Liver (tissue), 9 donors: ENCODE measurements around the gene GLYATL3. TPM values are rescaled to one million over a fixed set of nuclear protein-coding genes. Genes with fewer than 3 reads are reported as not detected.

Experiments
- DNase-seq: peaks from one replicate; pipeline ENCODE4 v3.0.0-alpha.2; 2017; ENCODE audit warnings: low spot score
- H3K27ac ChIP-seq, 2 donors: one replicate each; pipeline ENCODE4 v1.7.0; 2013; ENCODE audit warnings: inconsistent platforms in 2 of 2, low read length in 2 of 2, control low read depth in 1 of 2, low read depth in 1 of 2, mild to moderate bottlenecking in 1 of 2
- H3K27me3 ChIP-seq, 4 donors: one replicate each; pipeline versions ENCODE4 v1.6.1 to v1.7.0; 2013; ENCODE audit warnings: low read length in 3 of 4, inconsistent platforms in 1 of 4, mild to moderate bottlenecking in 1 of 4, moderate library complexity in 1 of 4; ENCODE audit not compliant: control insufficient read depth in 4 of 4, insufficient read depth in 4 of 4
- H3K36me3 ChIP-seq, 4 donors: one replicate each; pipeline versions ENCODE4 v1.6.1 to v1.7.0; 2013; ENCODE audit warnings: low read length in 3 of 4, mild to moderate bottlenecking in 3 of 4, low read depth in 1 of 4, moderate library complexity in 1 of 4; ENCODE audit not compliant: control insufficient read depth in 4 of 4, insufficient read depth in 3 of 4
- H3K4me1 ChIP-seq, 4 donors: one replicate each; pipeline versions ENCODE4 v1.6.1 to v1.7.0; 2013; ENCODE audit warnings: low read length in 3 of 4, mild to moderate bottlenecking in 3 of 4, moderate library complexity in 1 of 4; ENCODE audit not compliant: control insufficient read depth in 4 of 4, insufficient read depth in 4 of 4
- H3K4me3 ChIP-seq, 3 donors: one replicate each; pipeline versions ENCODE4 v1.6.1 to v1.7.0; 2013; ENCODE audit warnings: low read length in 3 of 3, control low read depth in 1 of 3, low read depth in 1 of 3, mild to moderate bottlenecking in 1 of 3
- H3K9ac ChIP-seq, 2 donors: one replicate each; pipeline ENCODE4 v1.7.0; 2013; ENCODE audit warnings: low read length in 2 of 2, mild to moderate bottlenecking in 2 of 2, moderate library complexity in 2 of 2, control low read depth in 1 of 2, low read depth in 1 of 2
- H3K9me3 ChIP-seq, 4 donors: one replicate each; pipeline versions ENCODE4 v1.6.1 to v1.7.0; 2013; ENCODE audit warnings: low read length in 3 of 4; ENCODE audit not compliant: control insufficient read depth in 4 of 4
- CTCF ChIP-seq: fragments of 150-350 bp; IDR thresholded peaks from 2 replicates; pipeline ENCODE4 v1.5.1; 2017; ENCODE audit warnings: improper control_type of control experiment, low read depth, low read length; ENCODE audit not compliant: missing input control
- EGR1 ChIP-seq, 2 donors: IDR thresholded peaks; 2 replicates each; pipeline ENCODE4 v1.6.1; 2016 to 2018; ENCODE audit warnings: antibody characterized with exemption in 2 of 2, low read depth in 2 of 2
- FOXA1 ChIP-seq: IDR thresholded peaks from 2 replicates; pipeline ENCODE4 v1.6.1; 2016; ENCODE audit warnings: antibody characterized with exemption
- FOXA2 ChIP-seq: IDR thresholded peaks from 2 replicates; pipeline ENCODE4 v1.6.1; 2016; ENCODE audit warnings: antibody characterized with exemption
- GABPA ChIP-seq, 2 donors: IDR thresholded peaks in 1 of 2; conservative IDR thresholded peaks in 1 of 2; 2 replicates each; pipeline ENCODE4 v1.6.1; 2016; ENCODE audit warnings: antibody characterized with exemption in 2 of 2, mild to moderate bottlenecking in 1 of 2, moderate library complexity in 1 of 2
- HNF4A ChIP-seq, 2 donors: conservative IDR thresholded peaks; 2 replicates each; pipeline ENCODE4 v1.6.1; 2016; ENCODE audit warnings: antibody characterized with exemption in 2 of 2, mild to moderate bottlenecking in 2 of 2
- JUND ChIP-seq, 2 donors: IDR thresholded peaks; 2 replicates each; pipeline ENCODE4 v1.6.1; 2016; ENCODE audit warnings: antibody characterized with exemption in 2 of 2
- MAX ChIP-seq: IDR thresholded peaks from 2 replicates; pipeline ENCODE4 v1.6.1; 2016; ENCODE audit warnings: antibody characterized with exemption
- NR2F2 ChIP-seq: IDR thresholded peaks from 2 replicates; pipeline ENCODE4 v1.6.1; 2016; ENCODE audit warnings: antibody characterized with exemption
- RAD21 ChIP-seq, 2 donors: IDR thresholded peaks; 2 replicates each; pipeline ENCODE4 v1.6.1; 2016; ENCODE audit warnings: antibody characterized with exemption in 2 of 2, mild to moderate bottlenecking in 2 of 2
- REST ChIP-seq: IDR thresholded peaks from 2 replicates; pipeline ENCODE4 v1.6.1; 2016; ENCODE audit warnings: antibody characterized with exemption, mild to moderate bottlenecking
- YY1 ChIP-seq: IDR thresholded peaks from 2 replicates; pipeline ENCODE4 v1.6.1; 2016; ENCODE audit warnings: antibody characterized with exemption, mild to moderate bottlenecking
- ZBTB33 ChIP-seq: IDR thresholded peaks from 2 replicates; pipeline ENCODE4 v1.6.1; 2016; ENCODE audit warnings: antibody characterized with exemption
- WGBS: extraction: QIAGEN DNeasy Blood & Tissue Kit; methylation state at CpG from one replicate; pipeline ENCODE4 v1.1.7; 2013; 5-methylcytosine and 5-hydroxymethylcytosine counted together
- polyA plus RNA-seq, 2 donors: library from polyadenylated mRNA; stranded (reverse) in 1 of 2; unstranded in 1 of 2; fragments of 200-250 nt in 1 of 2; fragments of >200 nt in 1 of 2; fragmentation: Nextera tagmentation in 1 of 2; extraction: Ambion mirVana in 1 of 2; gene quantifications; one replicate each; pipeline versions ENCODE4 v1.2.1 to v1.2.3, GENCODE V29; 2013 to 2015
- total RNA-seq, 2 donors: library from RNA; depleted of rRNA; stranded (reverse); fragments of >200 nt; gene quantifications; one replicate each; pipeline ENCODE4 v1.2.3, GENCODE V29; 2014
- TF ChIP-seq, protein P1 (sequence below): IDR thresholded peaks from 2 replicates; pipeline ENCODE4 v1.6.1; 2016; ENCODE audit warnings: antibody characterized with exemption
- donor health status: healthy.
- donor health status: healthy.
- donor health status: healthy.
- donor health status: healthy.
- donor health status: healthy.

Gene GLYATL3
- total and polyA plus RNA-seq, 4 donors: 0.09 TPM; not detected in 3

GRCh38 chr6:49576618-49577017 lies 76.9 kb downstream of the GLYATL3 start:
- WGBS: 90% methylated on average over 1 of the region's 1 CpG
- Histone ChIP-seq H3K9ac (no peak overlapping the region), H3K36me3 (no peaks in the 10 kb centered on the region), H3K27me3 (no peaks in the 10 kb centered on the region), H3K9me3 (no peaks in the 10 kb centered on the region), H3K27ac (no peak overlapping the region), H3K4me3 (no peak overlapping the region), H3K4me1 (no peaks in the 10 kb centered on the region)
- no peak for DNase-seq
- TF ChIP-seq HNF4A (conservative IDR thresholded peaks at IDR 0.05): no peak
- no peak for TF ChIP-seq REST
- no peak for TF ChIP-seq RAD21 (IDR thresholded peaks at IDR 0.05)
- TF ChIP-seq MAX: no peak
- no peak for TF ChIP-seq CTCF
- no peak for TF ChIP-seq JUND (IDR thresholded peaks at IDR 0.05)
- TF ChIP-seq EGR1 (IDR thresholded peaks at IDR 0.05; ENCODE audit: low read depth in 2 of 2): no peak
- no peak for TF ChIP-seq FOXA2
- no peak for TF ChIP-seq FOXA1
- TF ChIP-seq, protein P1, sequence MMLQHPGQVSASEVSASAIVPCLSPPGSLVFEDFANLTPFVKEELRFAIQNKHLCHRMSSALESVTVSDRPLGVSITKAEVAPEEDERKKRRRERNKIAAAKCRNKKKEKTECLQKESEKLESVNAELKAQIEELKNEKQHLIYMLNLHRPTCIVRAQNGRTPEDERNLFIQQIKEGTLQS: no peak
- no peak for TF ChIP-seq NR2F2
- no peak for TF ChIP-seq GABPA (IDR thresholded peaks at IDR 0.05 in 1 of 2, conservative IDR thresholded peaks at IDR 0.05 in 1 of 2)
- no peak for TF ChIP-seq YY1
- no peak for TF ChIP-seq ZBTB33

Other genes with a start within 250 kb of the GLYATL3 start
- 10 to 100 TPM; 42.3 to 46.2 TPM for gene MMUT, start 36.7 kb upstream of the GLYATL3 start, total RNA-seq
- 10 to 100 TPM; 44.4 to 54.2 TPM for gene MMUT, start 36.7 kb upstream of the GLYATL3 start, polyA plus RNA-seq
- 1 to 10 TPM in 1 of 2 donors, under 1 TPM in 1; 0.92 to 3.5 TPM for gene CENPQ, start 36.6 kb upstream of the GLYATL3 start, total RNA-seq
- gene CENPQ, start 36.6 kb upstream of the GLYATL3 start, polyA plus RNA-seq: 1 to 10 TPM in 1 of 2 donors, under 1 TPM in 1; 0.70 to 1.8 TPM
- gene C6orf141, start 50.7 kb downstream of the GLYATL3 start, total RNA-seq: under 1 TPM; 0.14 to 0.84 TPM
- gene C6orf141, start 50.7 kb downstream of the GLYATL3 start, polyA plus RNA-seq: under 1 TPM; 0.33 to 0.43 TPM
- gene RHAG, start 136.9 kb downstream of the GLYATL3 start, total RNA-seq: 100 to 1,000 TPM in 1 of 2 donors, not detected in 1; 345 TPM
- under 1 TPM in 1 of 2 donors, not detected in 1; 0.07 TPM for gene RHAG, start 136.9 kb downstream of the GLYATL3 start, polyA plus RNA-seq
- under 1 TPM in 1 of 2 donors, not detected in 1; 0.28 TPM for gene CRISP2, start 213.6 kb downstream of the GLYATL3 start, total RNA-seq
- not detected for gene CRISP2, start 213.6 kb downstream of the GLYATL3 start, polyA plus RNA-seq
- 1 to 10 TPM in 1 of 2 donors, under 1 TPM in 1; 0.08 to 1.1 TPM for gene CRISP3, start 244.5 kb downstream of the GLYATL3 start, total RNA-seq
- gene CRISP3, start 244.5 kb downstream of the GLYATL3 start, polyA plus RNA-seq: under 1 TPM in 1 of 2 donors, not detected in 1; 0.33 TPM